HEK293 (cell line): ENCODE data around the gene PBXIP1.

Experiments
- GLI4 ChIP-seq: fragments of 450-650 bp; formaldehyde crosslinking; IDR thresholded peaks from 2 replicates; pipeline ENCODE4 v1.5.1; 2016; ENCODE audit warnings: missing biosample characterization, missing genetic modification characterization
- KLF9 ChIP-seq: fragments of 450-650 bp; formaldehyde crosslinking; IDR thresholded peaks from 2 replicates; pipeline ENCODE4 v1.5.1; 2016; ENCODE audit warnings: missing biosample characterization, missing genetic modification characterization, low read depth
- MZF1 ChIP-seq: fragments of 450-650 bp; formaldehyde crosslinking; IDR thresholded peaks from 2 replicates; pipeline ENCODE4 v1.5.1; 2017; ENCODE audit warnings: missing biosample characterization, missing genetic modification characterization, borderline replicate concordance
- REPIN1 ChIP-seq: fragments of 450-650 bp; formaldehyde crosslinking; IDR thresholded peaks from 2 replicates; pipeline ENCODE4 v1.5.1; 2017; ENCODE audit warnings: missing biosample characterization, missing genetic modification characterization, low read depth
- ZBTB10 ChIP-seq: fragments of 450-650 bp; formaldehyde crosslinking; IDR thresholded peaks from 2 replicates; pipeline ENCODE4 v1.5.1; 2016; ENCODE audit warnings: missing biosample characterization, missing genetic modification characterization
- ZBTB26 ChIP-seq: fragments of 450-650 bp; formaldehyde crosslinking; optimal IDR thresholded peaks from 2 replicates; pipeline ENCODE3; 2016; ENCODE audit warnings: missing biosample characterization, mild to moderate bottlenecking, missing genetic modification characterization
- ZNF112 ChIP-seq: fragments of 450-650 bp; formaldehyde crosslinking; IDR thresholded peaks from 2 replicates; pipeline ENCODE4 v1.5.0; 2017; ENCODE audit warnings: missing biosample characterization, missing genetic modification characterization
- ZNF114 ChIP-seq: fragments of 450-650 bp; formaldehyde crosslinking; IDR thresholded peaks from 2 replicates; pipeline ENCODE4 v1.5.0; 2017; ENCODE audit warnings: missing biosample characterization, missing genetic modification characterization
- ZNF133 ChIP-seq: fragments of 450-650 bp; formaldehyde crosslinking; IDR thresholded peaks from 2 replicates; pipeline ENCODE4 v1.5.1; 2016; ENCODE audit warnings: missing biosample characterization, missing genetic modification characterization
- ZNF140 ChIP-seq: fragments of 450-650 bp; formaldehyde crosslinking; IDR thresholded peaks from 2 replicates; pipeline ENCODE4 v1.5.1; 2016; ENCODE audit warnings: missing biosample characterization, missing genetic modification characterization
- ZNF211 ChIP-seq: fragments of 450-650 bp; formaldehyde crosslinking; IDR thresholded peaks from 2 replicates; pipeline ENCODE4 v1.5.1; 2016; ENCODE audit warnings: low read depth, missing biosample characterization, missing genetic modification characterization
- ZNF37A ChIP-seq: fragments of 450-650 bp; IDR thresholded peaks from 2 replicates; pipeline ENCODE4 v1.5.1; 2018; ENCODE audit warnings: missing biosample characterization, missing genetic modification characterization
- ZNF391 ChIP-seq: fragments of 450-650 bp; formaldehyde crosslinking; IDR thresholded peaks from 2 replicates; pipeline ENCODE4 v1.5.1; 2016; ENCODE audit warnings: low read depth, missing biosample characterization, missing genetic modification characterization, borderline replicate concordance
- ZNF394 ChIP-seq: fragments of 450-650 bp; formaldehyde crosslinking; IDR thresholded peaks from 2 replicates; pipeline ENCODE4 v1.5.1; 2016; ENCODE audit warnings: missing biosample characterization, missing genetic modification characterization, mild to moderate bottlenecking, moderate library complexity, borderline replicate concordance
- ZNF558 ChIP-seq: fragments of 450-650 bp; formaldehyde crosslinking; IDR thresholded peaks from 2 replicates; pipeline ENCODE4 v1.5.1; 2016; ENCODE audit warnings: missing biosample characterization, missing genetic modification characterization
- ZNF596 ChIP-seq: fragments of 450-650 bp; IDR thresholded peaks from 2 replicates; pipeline ENCODE4 v1.5.0; 2018; ENCODE audit warnings: missing biosample characterization, mild to moderate bottlenecking, missing genetic modification characterization, moderate library complexity
- ZNF623 ChIP-seq: fragments of 450-650 bp; formaldehyde crosslinking; IDR thresholded peaks from 2 replicates; pipeline ENCODE4 v1.5.1; 2016; ENCODE audit warnings: missing biosample characterization, missing genetic modification characterization
- ZNF626 ChIP-seq: fragments of 450-650 bp; sonication (Bioruptor Pico); formaldehyde crosslinking; IDR thresholded peaks from 2 replicates; pipeline ENCODE4 v1.5.1; 2018; ENCODE audit warnings: missing biosample characterization, missing genetic modification characterization, inconsistent platforms
- ZNF629 ChIP-seq: fragments of 450-650 bp; formaldehyde crosslinking; IDR thresholded peaks from 2 replicates; pipeline ENCODE4 v1.5.1; 2017; ENCODE audit warnings: missing biosample characterization, missing genetic modification characterization
- ZNF670 ChIP-seq: fragments of 450-650 bp; formaldehyde crosslinking; IDR thresholded peaks from 2 replicates; pipeline ENCODE4 v1.5.1; 2016; ENCODE audit warnings: missing biosample characterization, missing genetic modification characterization, low read depth
- ZNF785 ChIP-seq: fragments of 450-650 bp; formaldehyde crosslinking; IDR thresholded peaks from 2 replicates; pipeline ENCODE4 v1.5.1; 2016; ENCODE audit warnings: missing biosample characterization, missing genetic modification characterization
- ZSCAN16 ChIP-seq: fragments of 450-650 bp; formaldehyde crosslinking; IDR thresholded peaks from 2 replicates; pipeline ENCODE4 v1.5.1; 2016; ENCODE audit warnings: missing biosample characterization, missing genetic modification characterization
- ZSCAN30 ChIP-seq: fragments of 450-650 bp; IDR thresholded peaks from 2 replicates; pipeline ENCODE4 v1.5.1; 2018; ENCODE audit warnings: missing biosample characterization, mild to moderate bottlenecking, missing genetic modification characterization, moderate library complexity
- ZSCAN5A ChIP-seq: fragments of 450-650 bp; formaldehyde crosslinking; IDR thresholded peaks from 2 replicates; pipeline ENCODE4 v1.5.1; 2016; ENCODE audit warnings: missing biosample characterization, missing genetic modification characterization
- TF ChIP-seq, protein P1 (sequence below): fragments of 450-650 bp; formaldehyde crosslinking; IDR thresholded peaks from 2 replicates; pipeline ENCODE4 v1.5.1; 2016; ENCODE audit warnings: missing biosample characterization, missing genetic modification characterization
- TF ChIP-seq, protein P2 (sequence below): fragments of 450-650 bp; formaldehyde crosslinking; IDR thresholded peaks from 2 replicates; pipeline ENCODE4 v1.5.1; 2016; ENCODE audit warnings: missing biosample characterization, missing genetic modification characterization
- TF ChIP-seq, protein P3 (sequence below): sonication (generic); formaldehyde crosslinking; IDR thresholded peaks from 2 replicates; pipeline ENCODE4 v1.8.1; 2022; ENCODE audit warnings: mild to moderate bottlenecking, moderate library complexity, missing genetic modification reagents
- TF ChIP-seq, protein P4 (sequence below): fragments of 450-650 bp; formaldehyde crosslinking; IDR thresholded peaks from 2 replicates; pipeline ENCODE4 v1.5.1; 2017; ENCODE audit warnings: missing biosample characterization, mild to moderate bottlenecking, missing genetic modification characterization, moderate library complexity

Gene PBXIP1

GRCh38 chr1:155003227-155003765, 47.4 kb upstream of the PBXIP1 start (continued):
- peak; percentile 55 for TF ChIP-seq ZBTB26
- TF ChIP-seq ZSCAN16 (tag by site-specific recombination) = no peak
- no peak for TF ChIP-seq ZNF391 (tag by site-specific recombination)
- TF ChIP-seq, protein P1, sequence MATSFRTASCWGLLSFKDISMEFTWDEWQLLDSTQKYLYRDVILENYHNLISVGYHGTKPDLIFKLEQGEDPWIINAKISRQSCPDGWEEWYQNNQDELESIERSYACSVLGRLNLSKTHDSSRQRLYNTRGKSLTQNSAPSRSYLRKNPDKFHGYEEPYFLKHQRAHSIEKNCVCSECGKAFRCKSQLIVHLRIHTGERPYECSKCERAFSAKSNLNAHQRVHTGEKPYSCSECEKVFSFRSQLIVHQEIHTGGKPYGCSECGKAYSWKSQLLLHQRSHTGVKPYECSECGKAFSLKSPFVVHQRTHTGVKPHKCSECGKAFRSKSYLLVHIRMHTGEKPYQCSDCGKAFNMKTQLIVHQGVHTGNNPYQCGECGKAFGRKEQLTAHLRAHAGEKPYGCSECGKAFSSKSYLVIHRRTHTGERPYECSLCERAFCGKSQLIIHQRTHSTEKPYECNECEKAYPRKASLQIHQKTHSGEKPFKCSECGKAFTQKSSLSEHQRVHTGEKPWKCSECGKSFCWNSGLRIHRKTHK (tag by site-specific recombination) = no peak
- TF ChIP-seq MZF1 = no peak
- TF ChIP-seq ZNF558 (tag by site-specific recombination) = no peak
- no peak for TF ChIP-seq ZNF37A
- no peak for TF ChIP-seq ZNF626 (tag by site-specific recombination)
- TF ChIP-seq, protein P2, sequence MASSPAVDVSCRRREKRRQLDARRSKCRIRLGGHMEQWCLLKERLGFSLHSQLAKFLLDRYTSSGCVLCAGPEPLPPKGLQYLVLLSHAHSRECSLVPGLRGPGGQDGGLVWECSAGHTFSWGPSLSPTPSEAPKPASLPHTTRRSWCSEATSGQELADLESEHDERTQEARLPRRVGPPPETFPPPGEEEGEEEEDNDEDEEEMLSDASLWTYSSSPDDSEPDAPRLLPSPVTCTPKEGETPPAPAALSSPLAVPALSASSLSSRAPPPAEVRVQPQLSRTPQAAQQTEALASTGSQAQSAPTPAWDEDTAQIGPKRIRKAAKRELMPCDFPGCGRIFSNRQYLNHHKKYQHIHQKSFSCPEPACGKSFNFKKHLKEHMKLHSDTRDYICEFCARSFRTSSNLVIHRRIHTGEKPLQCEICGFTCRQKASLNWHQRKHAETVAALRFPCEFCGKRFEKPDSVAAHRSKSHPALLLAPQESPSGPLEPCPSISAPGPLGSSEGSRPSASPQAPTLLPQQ = 0 out of 2 replicates have a peak, but pooled peaks have one; percentile 32
- no peak for TF ChIP-seq ZSCAN5A (tag by site-specific recombination)
- TF ChIP-seq ZSCAN30 (tag by site-specific recombination) = peak; percentile 12; the same call in 1 of the 2 replicates
- TF ChIP-seq GLI4 (tag by site-specific recombination) = no peak
- no peak for TF ChIP-seq ZNF785 (tag by site-specific recombination)
- no peak for TF ChIP-seq ZBTB10 (tag by site-specific recombination)
- TF ChIP-seq, protein P3, sequence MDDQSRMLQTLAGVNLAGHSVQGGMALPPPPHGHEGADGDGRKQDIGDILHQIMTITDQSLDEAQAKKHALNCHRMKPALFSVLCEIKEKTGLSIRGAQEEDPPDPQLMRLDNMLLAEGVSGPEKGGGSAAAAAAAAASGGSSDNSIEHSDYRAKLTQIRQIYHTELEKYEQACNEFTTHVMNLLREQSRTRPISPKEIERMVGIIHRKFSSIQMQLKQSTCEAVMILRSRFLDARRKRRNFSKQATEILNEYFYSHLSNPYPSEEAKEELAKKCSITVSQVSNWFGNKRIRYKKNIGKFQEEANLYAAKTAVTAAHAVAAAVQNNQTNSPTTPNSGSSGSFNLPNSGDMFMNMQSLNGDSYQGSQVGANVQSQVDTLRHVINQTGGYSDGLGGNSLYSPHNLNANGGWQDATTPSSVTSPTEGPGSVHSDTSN = no peak
- no peak for TF ChIP-seq ZNF114
- no peak for TF ChIP-seq ZNF112 (tag by site-specific recombination)
- TF ChIP-seq ZNF211 (tag by site-specific recombination) = no peak
- TF ChIP-seq ZNF623 (tag by site-specific recombination) = no peak
- 0 out of 2 replicates have a peak, but pooled peaks have one; percentile 12 for TF ChIP-seq ZNF629 (tag by site-specific recombination)
- no peak for TF ChIP-seq ZNF140 (tag by site-specific recombination)
- TF ChIP-seq ZNF133 = no peak
- TF ChIP-seq ZNF394 (tag by site-specific recombination) = no peak
- TF ChIP-seq, protein P4, sequence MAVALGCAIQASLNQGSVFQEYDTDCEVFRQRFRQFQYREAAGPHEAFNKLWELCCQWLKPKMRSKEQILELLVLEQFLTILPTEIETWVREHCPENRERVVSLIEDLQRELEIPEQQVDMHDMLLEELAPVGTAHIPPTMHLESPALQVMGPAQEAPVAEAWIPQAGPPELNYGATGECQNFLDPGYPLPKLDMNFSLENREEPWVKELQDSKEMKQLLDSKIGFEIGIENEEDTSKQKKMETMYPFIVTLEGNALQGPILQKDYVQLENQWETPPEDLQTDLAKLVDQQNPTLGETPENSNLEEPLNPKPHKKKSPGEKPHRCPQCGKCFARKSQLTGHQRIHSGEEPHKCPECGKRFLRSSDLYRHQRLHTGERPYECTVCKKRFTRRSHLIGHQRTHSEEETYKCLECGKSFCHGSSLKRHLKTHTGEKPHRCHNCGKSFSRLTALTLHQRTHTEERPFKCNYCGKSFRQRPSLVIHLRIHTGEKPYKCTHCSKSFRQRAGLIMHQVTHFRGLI = no peak
- TF ChIP-seq KLF9 (tag by site-specific recombination) = no peak
- no peak for TF ChIP-seq REPIN1
- 0 out of 2 replicates have a peak, but pooled peaks have one; percentile 17 for TF ChIP-seq ZNF596 (tag by site-specific recombination)
- no peak for TF ChIP-seq ZNF670 (tag by site-specific recombination)
